Brain microvascular endothelial cell (primary cell): Measurements from ENCODE around the gene NCS1.

Source experiments
- DNase-seq: peaks from one replicate; pipeline ENCODE4 v3.0.0-alpha.2; 2020
- H3K27ac ChIP-seq: fragments of 250-450 bp; sonication (Bioruptor Pico); 2 replicates; pipeline ENCODE4 v1.5.1; 2020; ENCODE audit warnings: mild to moderate bottlenecking, moderate library complexity
- H3K27me3 ChIP-seq: fragments of 250-450 bp; sonication (Bioruptor Pico); replicated peaks from 2 replicates; pipeline ENCODE4 v1.5.1; 2020; ENCODE audit warnings: mild to moderate bottlenecking
- H3K36me3 ChIP-seq: fragments of 250-450 bp; sonication (Bioruptor Pico); replicated peaks from 2 replicates; pipeline ENCODE4 v1.5.1; 2020; ENCODE audit warnings: mild to moderate bottlenecking
- H3K4me3 ChIP-seq: 2 replicates; pipeline ENCODE4 v1.5.1; 2011; ENCODE audit warnings: low read depth, mild to moderate bottlenecking, control low read depth, low read length, moderate library complexity
- CTCF ChIP-seq: IDR thresholded peaks from 2 replicates; pipeline ENCODE4 v1.5.1; 2011; ENCODE audit warnings: low read depth, mild to moderate bottlenecking, moderate library complexity, low read length, control low read depth, inconsistent platforms; ENCODE audit errors: missing control alignments
- in situ Hi-C: cut with HindIII; loops from 2 replicates; pipeline ENCODE4 v1.10.0; 2017; ENCODE audit warnings: low sequenced_read_pairs, low pct_ligation_motif_present

The NCS1 gene

GRCh38 chr9:130188860-130189481 is 16.8 kb downstream of the NCS1 start:
- in situ Hi-C loops, result no loop called here
- no peak overlapping the region for H3K4me3 ChIP-seq
- no peak for DNase-seq
- H3K27me3 ChIP-seq, result no peaks in the 10 kb centered on the region
- H3K27ac ChIP-seq, result no peak overlapping the region
- no peak for TF ChIP-seq CTCF
- no peaks in the 10 kb centered on the region for H3K36me3 ChIP-seq

- no peak overlapping the region for H3K4me3 ChIP-seq
- H3K27me3 ChIP-seq, result no peaks in the 10 kb centered on the region
- no peaks in the 10 kb centered on the region for H3K36me3 ChIP-seq
- in situ Hi-C loops, result no loop called here
- no peak for DNase-seq
- H3K27ac ChIP-seq, result no peak overlapping the region
- TF ChIP-seq CTCF, result no peak
These were observed 17.6 kb downstream of the NCS1 start for GRCh38 chr9:130189840-130190239.

GRCh38 chr9:130191068-130191748 is 19.0 kb downstream of the NCS1 start:
- in situ Hi-C loops, result no loop called here
- no peak overlapping the region for H3K4me3 ChIP-seq
- no peak for DNase-seq
- H3K27ac ChIP-seq, result no peak overlapping the region
- H3K36me3 ChIP-seq, result no peaks in the 10 kb centered on the region
- H3K27me3 ChIP-seq, result no peaks in the 10 kb centered on the region
- TF ChIP-seq CTCF, result no peak

GRCh38 chr9:130191749-130192120 is 19.5 kb downstream of the NCS1 start:
- H3K4me3 ChIP-seq, result no peak overlapping the region
- no peak for DNase-seq
- no peaks in the 10 kb centered on the region for H3K36me3 ChIP-seq
- in situ Hi-C loops, result no loop called here
- H3K27ac ChIP-seq, result no peak overlapping the region
- H3K27me3 ChIP-seq, result no peaks in the 10 kb centered on the region
- TF ChIP-seq CTCF, result no peak

GRCh38 chr9:130192382-130192999 is 20.3 kb downstream of the NCS1 start:
- in situ Hi-C loops, result no loop called here
- Histone ChIP-seq H3K36me3 (no peaks in the 10 kb centered on the region), H3K4me3 (no peak overlapping the region), H3K27ac (no peak overlapping the region), H3K27me3 (no peaks in the 10 kb centered on the region)
- no peak for DNase-seq
- TF ChIP-seq CTCF, result no peak
